Non-pigmented ciliary epithelial cell (primary cell): Measurements from ENCODE around the gene NEURL1B.

Experiments
- DNase-seq: peaks from one replicate; pipeline ENCODE4 v3.0.0-alpha.2; 2010; ENCODE audit warnings: low read depth

Gene NEURL1B

GRCh38 chr5:172715931-172716682 is 75.0 kb downstream of the NEURL1B start:
- DNase-seq = no peak

GRCh38 chr5:172716796-172717313 is 75.8 kb downstream of the NEURL1B start:
- no peak for DNase-seq

GRCh38 chr5:172717481-172718195 is 76.6 kb downstream of the NEURL1B start:
- no peak for DNase-seq

GRCh38 chr5:172718527-172719114 is 77.6 kb downstream of the NEURL1B start:
- DNase-seq = no peak

- DNase-seq = no peak
These were observed 78.1 kb downstream of the NEURL1B start for GRCh38 chr5:172719211-172719610.

- DNase-seq = no peak
These were observed 79.6 kb downstream of the NEURL1B start for GRCh38 chr5:172720655-172721054.

GRCh38 chr5:172721455-172722326 is 80.6 kb downstream of the NEURL1B start:
- no peak for DNase-seq

GRCh38 chr5:172722327-172722815 is 81.3 kb downstream of the NEURL1B start:
- DNase-seq = no peak

GRCh38 chr5:172723508-172723907 is 82.4 kb downstream of the NEURL1B start:
- DNase-seq = no peak

- DNase-seq = no peak
These were observed 83.5 kb downstream of the NEURL1B start for GRCh38 chr5:172724242-172725183.

- DNase-seq = no peak
These were observed 84.2 kb downstream of the NEURL1B start for GRCh38 chr5:172725273-172725672.

GRCh38 chr5:172725785-172726184 is 84.7 kb downstream of the NEURL1B start:
- DNase-seq = no peak

GRCh38 chr5:172726966-172727365 is 85.9 kb downstream of the NEURL1B start:
- no peak for DNase-seq

- no peak for DNase-seq
These were observed 86.5 kb downstream of the NEURL1B start for GRCh38 chr5:172727551-172727950.

GRCh38 chr5:172728481-172729241 is 87.6 kb downstream of the NEURL1B start:
- no peak for DNase-seq

- no peak for DNase-seq
These were observed 88.5 kb downstream of the NEURL1B start for GRCh38 chr5:172729588-172729987.

GRCh38 chr5:172730222-172730621 is 89.2 kb downstream of the NEURL1B start:
- DNase-seq = no peak

- DNase-seq = no peak
These were observed 90.1 kb downstream of the NEURL1B start for GRCh38 chr5:172730981-172731679.

- DNase-seq = no peak
These were observed 90.6 kb downstream of the NEURL1B start for GRCh38 chr5:172731680-172732074.
